ENCODE results near the gene FADS2. TPM values are rescaled to one million over a fixed set of nuclear protein-coding genes. Genes with fewer than 3 reads are reported as not detected.

FADS2 gene
- total RNA-seq, 1 experiment from 2014 or later: 17.1 TPM

- DNase-seq (ENCODE audit: low read depth, low spot score): no peak
- BruUV-seq (replicated peaks): no TSS peak
- Histone ChIP-seq H4K20me1 (ENCODE audit: insufficient read depth) (no peaks in the 10 kb centered on the region), H3K79me2 (ENCODE audit: insufficient read depth, low read length) (no peaks in the 10 kb centered on the region), H3K36me3 (ENCODE audit: control insufficient read depth in 1 of 2, insufficient read depth in 2 of 2, low read length in 2 of 2) (no peaks in the 10 kb centered on the region), H3K4me2 (ENCODE audit: low read length) (no peak overlapping the region), H3K4me3 (replicated peaks in 1 of 2; ENCODE audit: low read depth in 1 of 2, low read length in 2 of 2) (no peak overlapping the region), H3K27me3 (ENCODE audit: insufficient read depth, low read length) (no peaks in the 10 kb centered on the region), H3K4me1 (ENCODE audit: control insufficient read depth in 1 of 2, insufficient read depth in 2 of 2, low read length in 2 of 2) (peaks cover 11 to 17% of the 10 kb centered on the region in 2 experiments), H3K27ac (ENCODE audit: low read depth, low read length) (no peak overlapping the region), H3K9me2 (ENCODE audit: insufficient read depth) (no peaks in the 10 kb centered on the region), H3K9me3 (ENCODE audit: control insufficient read depth in 1 of 2, insufficient read depth in 1 of 2, low read depth in 1 of 2, low read length in 2 of 2) (no peaks in the 10 kb centered on the region), H3K9ac (ENCODE audit: low read length) (no peak overlapping the region), H2AFZ (ENCODE audit: low read depth, low read length, poor library complexity, severe bottlenecking) (no peak overlapping the region)
- intact Hi-C loops (cut with micrococcal nuclease): no loop called here
- POLR2A ChIA-PET: no interaction called here
- RAD21 ChIA-PET (ENCODE audit: low non-redundant PET in 1 of 2, low total read pairs in 2 of 2, uncharacterized antibody in 2 of 2, unreplicated experiment in 2 of 2): no interaction called here
- no peak for TF ChIP-seq CTCF (IDR thresholded peaks at IDR 0.05 in 2 of 3, conservative IDR thresholded peaks at IDR 0.05 in 1 of 3; ENCODE audit: borderline replicate concordance in 1 of 3, insufficient read depth in 1 of 3, low read depth in 2 of 3, low read length in 2 of 3)
- TF ChIP-seq SRF (IDR thresholded peaks at IDR 0.05; ENCODE audit: low read depth): no peak
- no peak for TF ChIP-seq EGR1 (IDR thresholded peaks at IDR 0.05; ENCODE audit: low read depth)
- TF ChIP-seq CEBPB (IDR thresholded peaks at IDR 0.05; ENCODE audit: low read depth): no peak
- TF ChIP-seq ATF3 (IDR thresholded peaks at IDR 0.05): no peak
- no peak for TF ChIP-seq ZBTB33 (IDR thresholded peaks at IDR 0.05; ENCODE audit: extremely low read depth, insufficient replicate concordance, low read length)
- no peak for TF ChIP-seq JUND (IDR thresholded peaks at IDR 0.05)
- no peak for TF ChIP-seq YY1 (IDR thresholded peaks at IDR 0.05; ENCODE audit: extremely low read depth, insufficient replicate concordance, low read depth, low read length)
- no peak for TF ChIP-seq SP1 (IDR thresholded peaks at IDR 0.05; ENCODE audit: low read depth)
- no peak for TF ChIP-seq ZFX (IDR thresholded peaks at IDR 0.05)
- no peak for TF ChIP-seq MAX (IDR thresholded peaks at IDR 0.05)
- TF ChIP-seq RAD21 (IDR thresholded peaks at IDR 0.05; ENCODE audit: low read depth): no peak
- no peak for TF ChIP-seq TCF7L2 (IDR thresholded peaks at IDR 0.05; ENCODE audit: borderline replicate concordance, extremely low read depth, insufficient read depth, insufficient read length)
- TF ChIP-seq ZNF274 (IDR thresholded peaks at IDR 0.05; ENCODE audit: low read depth, low read length): no peak
- TF ChIP-seq EZH2phosphoT487 (IDR thresholded peaks at IDR 0.05; ENCODE audit: borderline replicate concordance): no peak
- no peak for TF ChIP-seq EZH2 (IDR thresholded peaks at IDR 0.05)
- no peak for TF ChIP-seq POLR2AphosphoS5 (IDR thresholded peaks at IDR 0.05; ENCODE audit: low read depth, low read length)
- no peak for TF ChIP-seq FOSL1 (IDR thresholded peaks at IDR 0.05; ENCODE audit: low read depth)
- CTCF ChIA-PET: no interaction called here
- no peak for ATAC-seq
These were observed 33.5 kb downstream of the FADS2 start for GRCh38 chr11:61861634-61862033.

Data from HCT116 (cell line).